Measurements from ENCODE around the gene SRC.

SRC gene

GRCh38 chr20:37315452-37316110 is 30.4 kb upstream of the SRC start:
- no peak for DNase-seq

GRCh38 chr20:37316116-37316774 is 29.7 kb upstream of the SRC start:
- no peak for DNase-seq

- no peak for DNase-seq
Observed at GRCh38 chr20:37316775-37317170, 29.2 kb upstream of the SRC start.

- no peak for DNase-seq
Observed at GRCh38 chr20:37317316-37317715, 28.6 kb upstream of the SRC start.

GRCh38 chr20:37317994-37318640 is 27.8 kb upstream of the SRC start:
- DNase-seq = no peak

GRCh38 chr20:37319151-37319671 is 26.7 kb upstream of the SRC start:
- no peak for DNase-seq

GRCh38 chr20:37323985-37324384 is 22.0 kb upstream of the SRC start:
- DNase-seq = no peak

- no peak for DNase-seq
Observed at GRCh38 chr20:37325206-37325605, 20.7 kb upstream of the SRC start.

GRCh38 chr20:37326666-37327065 is 19.3 kb upstream of the SRC start:
- DNase-seq = no peak

GRCh38 chr20:37327748-37328147 is 18.2 kb upstream of the SRC start:
- DNase-seq = no peak

- DNase-seq = no peak
Observed at GRCh38 chr20:37328149-37328945, 17.6 kb upstream of the SRC start.

GRCh38 chr20:37329481-37330165 is 16.3 kb upstream of the SRC start:
- DNase-seq = no peak

GRCh38 chr20:37330316-37330715 is 15.6 kb upstream of the SRC start:
- no peak for DNase-seq

- no peak for DNase-seq
Observed at GRCh38 chr20:37331060-37331857, 14.7 kb upstream of the SRC start.

- no peak for DNase-seq
Observed at GRCh38 chr20:37333130-37333847, 12.7 kb upstream of the SRC start.

- DNase-seq = no peak
Observed at GRCh38 chr20:37333848-37334318, 12.1 kb upstream of the SRC start.

GRCh38 chr20:37334450-37334849 is 11.5 kb upstream of the SRC start:
- DNase-seq = no peak

- DNase-seq = no peak
Observed at GRCh38 chr20:37335642-37336368, 10.1 kb upstream of the SRC start.

- DNase-seq = no peak
Observed at GRCh38 chr20:37336369-37337207, 9.4 kb upstream of the SRC start.

Data from activated CD4-positive, CD25-positive, alpha-beta regulatory T cell (primary cell).